Stimulated activated memory B cell treated with anti-CD40 and anti-IgM and Interleukin-4, amounts not matched to agents 10 μg/mL and 1 μg/mL and 100 μg/mL, for 72 hours (primary cell): ENCODE results near the gene TRAF6.

Source experiments
- ATAC-seq: fragments of 150-1000 bp; cut with Tn5 transposase; 2 replicates; pipeline ENCODE4 v1.10.0; 2021
- H3K27ac Mint-ChIP-seq: one replicate; pipeline ENCODE4 v1.8.0; 2022; ENCODE audit warnings: mild to moderate bottlenecking, mixed read lengths
- H3K27me3 Mint-ChIP-seq: one replicate; pipeline ENCODE4 v1.8.0; 2022; ENCODE audit warnings: mixed read lengths
- H3K36me3 Mint-ChIP-seq: one replicate; pipeline ENCODE4 v1.8.0; 2022; ENCODE audit warnings: mixed read lengths
- H3K4me1 Mint-ChIP-seq: one replicate; pipeline ENCODE4 v1.8.0; 2022; ENCODE audit warnings: mixed read lengths
- H3K4me3 Mint-ChIP-seq: one replicate; pipeline ENCODE4 v1.8.0; 2022; ENCODE audit warnings: mild to moderate bottlenecking, moderate library complexity, mixed read lengths
- H3K9me3 Mint-ChIP-seq: one replicate; pipeline ENCODE4 v1.8.0; 2022; ENCODE audit warnings: mixed read lengths

Gene TRAF6

DNA sequence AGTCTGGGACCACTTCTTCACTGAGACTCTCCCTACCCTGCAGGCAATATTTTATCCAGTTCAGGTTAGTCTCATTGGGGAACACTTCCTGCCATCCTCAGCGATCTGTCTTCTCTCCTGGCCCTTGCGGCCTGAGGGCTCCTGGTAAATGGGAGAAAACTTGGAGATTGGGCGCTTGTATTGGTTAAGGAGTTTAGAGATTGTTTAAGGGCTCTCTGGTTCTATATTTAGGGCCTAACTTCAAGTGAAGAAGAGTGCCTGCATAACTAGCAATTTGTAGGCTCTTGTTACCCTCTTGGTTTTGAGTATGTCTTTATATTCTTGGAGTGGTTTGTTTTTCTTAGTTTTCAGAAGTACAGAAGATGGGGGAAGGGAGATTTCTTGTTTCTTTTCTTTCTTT lies 72.7 kb downstream of the TRAF6 start:
- no peak for ATAC-seq
- H3K4me1 Mint-ChIP-seq = peaks cover 10% of the 10 kb centered on the region
- H3K4me3 Mint-ChIP-seq = no peak overlapping the region
- peaks cover 10% of the 10 kb centered on the region for H3K36me3 Mint-ChIP-seq
- H3K27ac Mint-ChIP-seq = no peak overlapping the region
- H3K27me3 Mint-ChIP-seq = no peaks in the 10 kb centered on the region
- H3K9me3 Mint-ChIP-seq = peaks cover 2% of the 10 kb centered on the region
